NCI-H2227 (cell line): ENCODE results near the gene RIMS3.
"Not testable (repeated sequence)": the region's sequence is repeated elsewhere in the genome, so short reads cannot be mapped to it uniquely, and the experiment has no call there.

Experiments used
- DNase-seq: peaks from one replicate; lab custom pipeline; 2025; ENCODE audit not compliant: unreplicated experiment; lab: John Stamatoyannopoulos, UW

The RIMS3 gene

GRCh38 chr1:40633523-40633922 lies 32.0 kb downstream of the RIMS3 start:
- DNase-seq: no peak

DNA sequence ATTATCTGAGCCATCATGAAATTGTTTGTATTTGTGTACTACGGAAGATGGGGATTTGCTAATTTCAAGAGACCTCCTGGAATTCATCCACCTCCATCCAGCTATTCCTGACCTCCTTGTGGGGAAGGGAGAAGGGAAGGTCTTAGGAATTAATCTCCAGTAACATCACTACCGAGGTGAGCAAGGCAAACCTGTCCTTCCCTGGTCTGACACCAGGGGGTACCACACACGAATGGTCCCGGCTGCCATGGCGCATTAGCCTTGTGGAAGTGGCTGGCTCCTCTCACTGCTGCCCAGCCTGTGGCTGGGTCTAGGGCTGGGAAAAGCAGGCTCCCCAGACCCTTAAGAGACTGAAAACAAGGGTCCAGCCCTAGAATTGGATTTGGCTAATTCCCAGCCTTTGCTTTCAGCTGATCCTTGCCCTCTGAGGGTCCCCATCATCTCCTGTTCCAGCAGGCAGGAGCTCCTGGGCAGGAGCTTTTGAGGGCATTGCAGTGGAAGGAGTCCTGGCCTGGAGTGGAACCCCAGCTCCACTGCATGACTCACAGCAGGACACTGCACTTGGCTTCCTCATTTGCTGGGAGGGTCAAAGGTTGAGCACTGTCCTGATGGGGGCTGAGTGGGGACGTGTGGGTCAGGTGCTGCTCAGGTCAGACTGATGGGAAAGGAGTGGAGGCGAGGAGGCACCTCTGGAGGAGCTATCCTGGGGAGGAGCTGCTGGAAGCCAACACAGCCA lies 34.8 kb downstream of the RIMS3 start:
- DNase-seq: peak; percentile 63

DNA sequence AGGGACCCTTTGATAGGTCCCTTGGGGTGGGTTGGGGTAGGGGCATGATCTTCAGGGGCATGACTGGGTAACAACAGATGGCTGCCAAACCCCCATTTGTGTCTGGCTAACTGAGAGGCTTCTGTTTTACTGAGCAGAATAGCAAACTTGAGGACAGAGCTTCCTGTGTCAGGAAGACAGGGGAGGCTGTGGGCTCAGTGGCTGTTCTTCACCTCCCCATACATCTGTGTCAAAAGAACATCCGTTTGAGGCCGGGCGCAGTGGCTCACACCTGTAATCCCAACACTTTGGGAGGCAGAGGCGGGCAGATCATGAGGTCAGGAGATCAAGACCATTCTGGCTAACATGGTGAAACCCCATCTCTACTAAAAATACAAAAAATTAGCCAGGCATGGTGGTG lies 35.9 kb downstream of the RIMS3 start:
- not testable (repeated sequence) for DNase-seq

DNA sequence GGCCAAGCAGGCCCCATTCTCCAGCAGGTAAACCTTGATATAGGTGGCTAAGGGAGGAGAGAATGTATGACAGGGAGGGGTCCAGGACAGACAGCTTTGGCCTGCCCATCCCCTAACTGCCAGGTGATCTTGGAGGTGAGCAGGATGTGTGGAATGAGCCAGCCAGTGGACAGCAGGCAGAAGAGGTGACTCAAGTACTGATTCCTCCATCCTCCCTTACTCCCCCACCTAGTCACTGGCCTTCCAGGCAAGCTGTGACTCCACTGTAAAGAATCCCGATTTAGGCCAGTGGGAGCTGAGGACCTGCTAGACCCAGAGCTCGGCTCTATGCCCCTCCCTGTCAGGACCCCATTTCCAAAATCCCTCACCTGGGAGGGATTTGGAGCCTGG lies 36.6 kb downstream of the RIMS3 start:
- no peak for DNase-seq

- DNase-seq: no peak
Observed at GRCh38 chr1:40627987-40628902, 37.2 kb downstream of the RIMS3 start.

GRCh38 chr1:40626383-40626770 lies 39.1 kb downstream of the RIMS3 start:
- no peak for DNase-seq

- DNase-seq: no peak
Observed at GRCh38 chr1:40625476-40626382, 39.8 kb downstream of the RIMS3 start.

GRCh38 chr1:40625076-40625475 lies 40.4 kb downstream of the RIMS3 start:
- no peak for DNase-seq

GRCh38 chr1:40622936-40623629 lies 42.4 kb downstream of the RIMS3 start:
- no peak for DNase-seq

DNA sequence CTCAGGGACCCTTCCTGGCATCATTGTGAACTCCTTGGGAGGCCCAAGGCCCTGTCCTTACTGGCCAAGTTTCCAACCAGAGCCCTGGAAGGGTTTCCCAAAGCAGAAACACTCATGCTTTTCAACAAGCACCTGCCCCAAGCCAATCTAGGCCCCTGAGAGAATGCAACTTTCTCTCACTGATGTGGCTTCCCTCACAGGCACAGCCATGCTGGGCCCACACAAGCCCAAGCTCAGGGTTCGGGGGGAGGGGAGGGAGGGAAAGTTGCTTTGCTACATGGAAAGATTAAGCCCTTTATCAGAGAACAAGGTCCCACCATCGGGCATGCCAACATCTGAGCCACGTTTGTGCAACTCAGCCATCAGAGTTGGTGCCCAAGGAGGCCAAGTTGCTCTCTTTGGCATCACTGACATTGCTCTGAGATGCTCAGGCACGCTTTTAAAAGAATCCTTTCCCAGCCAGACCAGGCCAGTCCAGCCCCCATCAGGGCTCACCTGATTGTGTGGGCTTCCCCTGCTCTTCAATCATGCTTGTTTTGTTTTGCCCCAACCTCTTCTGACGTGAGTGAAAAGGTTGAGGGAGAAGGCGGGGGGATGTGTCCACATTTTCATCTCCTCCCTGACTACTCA lies 43.5 kb downstream of the RIMS3 start:
- DNase-seq: no peak

- DNase-seq: no peak
Observed at GRCh38 chr1:40620586-40621210, 44.8 kb downstream of the RIMS3 start.

DNA sequence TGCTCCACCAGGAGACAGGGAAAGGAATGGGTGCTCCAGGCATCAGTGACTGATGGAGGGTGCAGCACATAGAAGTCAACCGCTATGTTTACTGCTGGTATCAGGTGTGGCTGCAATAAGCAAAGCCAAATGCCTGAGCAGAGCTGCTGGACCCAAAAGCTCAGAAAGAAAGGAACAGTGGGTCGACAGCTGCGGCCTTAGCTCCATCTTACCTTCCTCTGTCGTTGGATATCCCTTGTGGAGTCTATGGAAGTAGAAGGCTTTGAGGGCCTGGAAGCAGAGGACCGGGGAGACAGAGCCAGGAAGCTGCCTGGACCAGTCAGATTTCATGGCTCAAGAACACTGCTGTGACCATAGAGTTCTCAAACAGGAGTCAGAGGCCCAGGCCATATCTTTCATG lies 45.3 kb downstream of the RIMS3 start:
- DNase-seq: no peak

GRCh38 chr1:40618108-40618507 lies 47.4 kb downstream of the RIMS3 start:
- no peak for DNase-seq

DNA sequence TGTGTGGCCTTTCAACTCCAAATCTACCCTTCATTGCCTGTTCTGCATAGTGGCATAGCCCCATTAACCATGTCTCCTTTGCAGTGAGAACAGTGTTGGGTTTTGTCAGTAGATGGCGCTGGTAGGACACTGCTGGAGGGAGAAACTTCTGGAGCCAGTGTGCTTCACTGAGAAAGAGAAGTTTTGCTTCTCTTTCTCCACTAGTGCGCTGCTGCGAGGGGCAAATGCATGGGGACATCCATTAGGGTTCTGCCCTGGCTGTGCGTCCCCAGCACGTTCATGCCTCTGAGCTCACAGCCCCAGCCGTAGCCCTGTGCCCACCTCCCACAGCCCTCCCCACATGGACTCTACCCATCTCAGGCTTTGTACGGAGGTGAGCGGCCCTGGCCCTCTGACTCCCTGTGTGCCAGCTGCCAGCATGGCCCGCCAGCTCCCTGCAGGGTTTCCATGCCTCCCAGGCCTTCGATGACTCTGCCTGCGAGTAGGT lies 53.1 kb downstream of the RIMS3 start:
- peak; percentile 63 for DNase-seq

GRCh38 chr1:40610156-40610555 lies 55.3 kb downstream of the RIMS3 start:
- no peak for DNase-seq

DNA sequence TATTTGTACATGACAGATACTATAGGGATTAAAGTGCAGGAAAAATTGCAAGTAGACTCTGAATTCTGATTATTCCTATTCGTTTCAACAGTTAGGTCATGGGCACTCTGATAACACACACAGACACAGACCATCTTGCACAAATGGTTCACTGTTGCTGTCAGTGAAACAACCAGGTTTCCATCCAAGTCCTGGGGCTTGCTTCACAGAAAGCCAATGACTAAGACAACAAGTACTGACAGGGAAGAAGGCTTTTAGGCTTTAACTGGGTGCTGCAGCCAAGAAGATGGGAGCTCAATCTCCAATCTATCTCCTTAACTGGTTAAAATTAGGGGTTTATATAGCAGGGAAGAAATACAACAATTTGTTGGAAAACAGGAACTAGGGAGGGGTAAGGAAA lies 57.6 kb downstream of the RIMS3 start:
- DNase-seq: no peak

DNA sequence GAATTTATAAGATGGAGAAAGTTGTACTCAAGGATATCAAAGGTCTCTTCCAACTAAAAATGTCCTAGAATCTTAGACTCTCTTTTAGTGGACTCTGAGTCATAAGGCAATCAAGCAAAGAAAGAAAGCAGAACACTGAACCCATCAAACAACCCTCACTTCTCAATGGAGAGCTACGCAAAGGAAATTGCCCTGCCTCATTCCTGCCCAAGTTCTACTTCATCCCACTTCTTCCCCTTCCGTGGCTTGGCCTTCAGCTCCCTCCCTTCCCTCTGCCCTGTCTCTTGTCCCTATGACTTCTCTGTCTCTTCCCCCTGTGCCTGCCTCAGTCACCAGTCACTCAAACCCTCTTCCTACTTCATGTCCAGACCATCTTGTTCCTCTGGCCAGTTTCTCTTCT lies 58.5 kb downstream of the RIMS3 start:
- no peak for DNase-seq

DNA sequence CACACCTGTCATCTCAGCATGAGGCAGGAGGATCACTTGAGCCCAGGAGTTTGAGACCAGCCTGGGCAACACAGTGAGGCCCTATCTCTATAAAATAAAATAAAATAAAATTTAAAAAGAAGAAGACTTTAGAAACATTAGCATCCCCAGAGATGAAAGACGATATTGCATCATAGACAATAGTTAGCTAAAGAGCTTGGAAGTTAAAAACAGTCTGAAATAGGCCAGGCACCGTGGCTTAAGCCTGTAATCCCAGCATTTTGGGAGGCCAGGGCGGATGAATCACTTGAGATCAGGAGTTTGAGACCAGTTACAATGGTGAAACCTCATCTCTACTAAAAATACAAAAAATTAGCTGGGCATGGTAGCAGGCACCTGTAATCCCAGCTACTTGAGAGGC lies 59.3 kb downstream of the RIMS3 start:
- no peak for DNase-seq

GRCh38 chr1:40599926-40600325 lies 65.6 kb downstream of the RIMS3 start:
- DNase-seq: no peak

DNA sequence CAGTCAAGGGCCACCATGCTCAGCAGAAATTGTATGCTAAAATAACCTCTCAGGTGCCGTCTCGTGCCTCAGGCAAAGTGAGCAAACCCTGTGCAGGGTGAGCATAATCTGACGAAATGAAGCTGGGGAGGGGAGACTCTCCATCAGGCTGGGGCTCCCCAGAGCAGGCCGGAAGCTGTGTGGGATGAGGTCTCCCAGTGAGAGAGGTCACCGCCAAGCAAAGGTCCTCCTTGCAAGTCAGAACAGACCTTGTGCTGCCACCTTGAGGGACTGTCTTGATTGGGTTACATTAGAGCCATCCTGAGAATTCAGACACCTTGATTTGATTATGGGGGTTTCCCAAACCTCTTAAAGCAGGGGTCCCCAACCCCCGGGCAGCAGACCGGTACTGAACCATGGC lies 69.9 kb downstream of the RIMS3 start:
- no peak for DNase-seq
